Measurements from ENCODE around the gene ODF2.

- TF ChIP-seq ZFP30 (CRISPR knock-in tag; IDR thresholded peaks at IDR 0.05) (no peak), CSRNP3 (CRISPR knock-in tag; IDR thresholded peaks at IDR 0.05) (no peak)
Observed at GRCh38 chr9:128521956-128522355, 66.2 kb downstream of the ODF2 start.
